K562 (cell line): ENCODE results near the gene CD40. TPM values are rescaled to one million over a fixed set of nuclear protein-coding genes. Genes with fewer than 3 reads are reported as not detected.
"Not testable (repeated sequence)": the region's sequence is repeated elsewhere in the genome, so short reads cannot be mapped to it uniquely, and the experiment has no call there.

Experiments used
- ATAC-seq: fragments of 200-7000 bp; cut with Tn5 transposase; 3 replicates; pipeline ENCODE4 v1.9.1; 2020; ENCODE audit warnings: moderate library complexity
- BruUV-seq: library from RNA; stranded (reverse); fragments of 400-500 nt; replicated peaks from 2 replicates; lab custom pipeline; 2021; lab: Mats Ljungman, UMichigan
- CTCF ChIA-PET: fragments of 300-600 bp; formaldehyde crosslinking; extraction: SDS; loops from one replicate; lab custom pipeline; 2021; ENCODE audit warnings: low intra/inter-chr PET ratio; lab: Yijun Ruan, JAX
- POLR2A ChIA-PET: fragments of 300-600, 350-650 bp; sonication (Branson Sonifier 250); formaldehyde crosslinking; extraction: SDS; loops from one replicate; lab custom pipeline; 2021; ENCODE audit warnings: antibody characterized with exemption, inconsistent platforms; lab: Yijun Ruan, JAX
- DNase-seq, 4 experiments: peaks; one replicate each; pipeline versions ENCODE4 v3.0.0 to v3.0.0-alpha.2; 2011 to 2018; ENCODE audit warnings: low spot score in 3 of 4, mixed read lengths in 3 of 4; ENCODE audit errors: extremely low read depth in 1 of 4
- FAIRE-seq: peaks from 2 replicates; lab custom pipeline; 2011; peaks lifted over from hg19 to GRCh38; lab: Jason Lieb, UNC
- H2AFZ ChIP-seq: 2 replicates; pipeline ENCODE4 v1.6.0; 2011; ENCODE audit warnings: low read depth, low read length, control low read depth, inconsistent platforms
- H3K27ac ChIP-seq: fragments of 200-600 bp; 3 replicates; pipeline ENCODE4 v1.8.0; 2011; ENCODE audit warnings: low read depth, mild to moderate bottlenecking, control low read depth, inconsistent platforms, low read length, moderate library complexity, mixed read lengths; ENCODE audit errors: extremely low read depth
- H3K27me3 ChIP-seq, 2 experiments: fragments of 300-600 bp in 1 of 2; 2 replicates in 1 of 2; 3 replicates in 1 of 2; pipeline versions ENCODE4 v1.6.0 to v1.8.0; 2011; ENCODE audit warnings: inconsistent platforms in 2 of 2, low read length in 2 of 2, mild to moderate bottlenecking in 1 of 2, mixed read lengths in 1 of 2, moderate library complexity in 1 of 2; ENCODE audit not compliant: control insufficient read depth in 2 of 2, insufficient read depth in 2 of 2
- H3K36me3 ChIP-seq: fragments of 300-600 bp; 3 replicates; pipeline ENCODE4 v1.8.0; 2011; ENCODE audit warnings: mild to moderate bottlenecking, low read length, inconsistent platforms; ENCODE audit not compliant: control insufficient read depth, insufficient read depth
- H3K4me1 ChIP-seq, 2 experiments: fragments of 200-600 bp in 1 of 2; replicated peaks in 1 of 2; 2 replicates in 1 of 2; 3 replicates in 1 of 2; pipeline versions ENCODE4 v1.5.1 to v1.8.0; 2011; ENCODE audit warnings: inconsistent platforms in 2 of 2, low read length in 2 of 2, mild to moderate bottlenecking in 1 of 2, mixed read lengths in 1 of 2, moderate library complexity in 1 of 2; ENCODE audit not compliant: control insufficient read depth in 2 of 2, insufficient read depth in 2 of 2
- H3K4me2 ChIP-seq: 2 replicates; pipeline ENCODE4 v1.6.1; 2011; ENCODE audit warnings: low read length, control low read depth, inconsistent platforms, mixed read lengths; ENCODE audit not compliant: insufficient read depth
- H3K4me3 ChIP-seq: fragments of 200-600 bp; sonication (generic), shearing (Covaris generic); 2 replicates; pipeline ENCODE4 v1.5.1; 2016; ENCODE audit warnings: control low read depth, inconsistent platforms
- H3K79me2 ChIP-seq: fragments of 200-600 bp; 3 replicates; pipeline ENCODE4 v1.8.0; 2011; ENCODE audit warnings: low read length, inconsistent platforms; ENCODE audit not compliant: control insufficient read depth, insufficient read depth
- H3K9ac ChIP-seq, 2 experiments: 2 replicates each; pipeline versions ENCODE4 v1.6.0 to v1.6.1; 2011; ENCODE audit warnings: low read depth in 2 of 2, low read length in 2 of 2, control low read depth in 1 of 2, inconsistent platforms in 1 of 2, mild to moderate bottlenecking in 1 of 2, mixed read lengths in 1 of 2; ENCODE audit not compliant: insufficient read depth in 1 of 2
- H3K9me1 ChIP-seq: one replicate; pipeline ENCODE4 v1.6.0; 2011; ENCODE audit warnings: inconsistent platforms, mild to moderate bottlenecking, low read length, moderate library complexity; ENCODE audit not compliant: control insufficient read depth, insufficient read depth
- H3K9me3 ChIP-seq: replicated peaks from 2 replicates; pipeline ENCODE4 v1.5.1; 2011; ENCODE audit warnings: low read depth, low read length, inconsistent platforms; ENCODE audit not compliant: control insufficient read depth, insufficient read depth
- H4K20me1 ChIP-seq: replicated peaks from 2 replicates; pipeline ENCODE4 v1.6.1; 2011; ENCODE audit warnings: low read length, inconsistent platforms, mixed read lengths; ENCODE audit not compliant: control insufficient read depth, insufficient read depth
- ARID1B ChIP-seq: fragments of 450-650 bp; IDR thresholded peaks from 2 replicates; pipeline ENCODE4 v1.6.1; 2016; ENCODE audit warnings: antibody characterized with exemption, mild to moderate bottlenecking, inconsistent platforms
- CBFA2T3 ChIP-seq: fragments of 450-650 bp; IDR thresholded peaks from 2 replicates; pipeline ENCODE4 v1.6.1; 2017
- HMG20A ChIP-seq: fragments of 450-650 bp; formaldehyde crosslinking; conservative IDR thresholded peaks from 2 replicates; pipeline ENCODE4 v1.4.0; 2020; ENCODE audit warnings: mild to moderate bottlenecking, mixed read lengths
- MITF ChIP-seq: IDR thresholded peaks from 2 replicates; pipeline ENCODE4 v1.6.1; 2014; ENCODE audit warnings: antibody characterized with exemption
- RB1 ChIP-seq: fragments of 450-650 bp; IDR thresholded peaks from 2 replicates; pipeline ENCODE4 v1.6.1; 2017; ENCODE audit warnings: low read depth, mild to moderate bottlenecking
- U2AF1 ChIP-seq: fragments of 200-400 bp; formaldehyde crosslinking; optimal IDR thresholded peaks from 2 replicates; pipeline ENCODE3; 2017; ENCODE audit warnings: mild to moderate bottlenecking, low read depth, low read length, moderate library complexity
- ZBTB12 ChIP-seq: fragments of 250-450 bp; sonication (Bioruptor Pico); IDR thresholded peaks from 2 replicates; pipeline ENCODE4 v1.4.0; 2020
- ZNF165 ChIP-seq: fragments of 250-450 bp; sonication (Bioruptor Pico); IDR thresholded peaks from 2 replicates; pipeline ENCODE4 v1.4.0; 2020; ENCODE audit warnings: borderline replicate concordance
- WGBS: fragments of 100-300 bp; shearing (Covaris generic); methylation state at CpG from one replicate; pipeline ENCODE4 v1.1.6; 2016; ENCODE audit warnings: low coverage, mixed read lengths; ENCODE audit not compliant: insufficient coverage; ENCODE audit errors: missing lambda C conversion rate; 5-methylcytosine and 5-hydroxymethylcytosine counted together
- in situ Hi-C: fragments of 300-500 bp; cut with MboI; formaldehyde crosslinking; loops from 4 replicates; pipeline ENCODE4 v1.15.0; 2018; ENCODE audit warnings: inconsistent platforms, mixed read lengths
- intact Hi-C: fragments of 100-400 bp; cut with micrococcal nuclease; formaldehyde crosslinking; loops from 2 replicates; pipeline ENCODE4 v1.14.2; 2022
- polyA plus RNA-seq, 8 experiments: library from polyadenylated mRNA; depleted of rRNA in 4 of 8; stranded (reverse) in 5 of 8; unstranded in 3 of 8; fragments of >200 nt; fragmentation: Nextera tagmentation in 2 of 8; fragmentation: Illumina TruSeq in 1 of 8; extraction: Ambion mirVana in 2 of 8; extraction: Trizol in 1 of 8; gene quantifications; 2 replicates each; pipeline versions ENCODE4 v1.2.1 to v1.2.3, GENCODE V29; 2011 to 2014; ENCODE audit warnings: inconsistent platforms in 1 of 8, missing spikeins in 1 of 8
- total RNA-seq, 7 experiments: library from RNA; depleted of rRNA in 6 of 7; stranded (reverse); fragments of >200 nt in 6 of 7; fragmentation: Illumina TruSeq in 2 of 7; extraction: Trizol in 2 of 7; gene quantifications; 2 replicates each; pipeline versions ENCODE4 v1.2.1 to v1.2.3, GENCODE V29; 2011 to 2021; ENCODE audit warnings: low replicate concordance in 1 of 7

CD40 gene
- total and polyA plus RNA-seq, 9 of the 15 experiments (the other 6 are each of a cell fraction or from before 2014, with no cell fraction given), result 0.76 to 3.7 (median 1.6) TPM

- TF ChIP-seq ARID1B, result 0 out of 2 replicates have a peak, but pooled peaks have one; percentile 2
- TF ChIP-seq RB1, result peak; percentile 95
- TF ChIP-seq U2AF1, result peak; percentile 45
- TF ChIP-seq CBFA2T3, result no peak
- TF ChIP-seq ZNF165 (CRISPR knock-in tag), result no peak
- TF ChIP-seq ZBTB12, result no peak
- TF ChIP-seq HMG20A, result no peak
- TF ChIP-seq MITF, result peak; percentile 66; the same call in 1 of the 2 replicates
These were observed 28.4 kb upstream of the CD40 start, which contains the start of gene NCOA5 (continued) for GRCh38 chr20:46089417-46090388.

GRCh38 chr20:46091622-46092535, 26.2 kb upstream of the CD40 start:
- in situ Hi-C loops, DNase-seq, CTCF ChIA-PET, H3K36me3 ChIP-seq, H3K4me3 ChIP-seq, H3K27me3 ChIP-seq, ATAC-seq, H3K27ac ChIP-seq, H3K4me1 ChIP-seq, BruUV-seq, H3K9me3 ChIP-seq, H3K4me2 ChIP-seq, H2AFZ ChIP-seq, H4K20me1 ChIP-seq, H3K9me1 ChIP-seq, FAIRE-seq, H3K9ac ChIP-seq, intact Hi-C loops: not testable (repeated sequence)
- POLR2A ChIA-PET, result interaction anchor here (0.9 kb wide), 1 partner anchor 148 kb away, joined by 3 read pairs; no protein-coding TSS in a partner anchor
- WGBS, result 76% methylated on average over 36 of the region's 52 CpGs
- peaks cover 28% of the 10 kb centered on the region for H3K79me2 ChIP-seq
